NCI-H146 treated with DMSO at 0.1 percent for 48 hours (cell line): ENCODE measurements around the gene POLD2.

Source experiments
- DNase-seq: peaks from one replicate; lab custom pipeline; 2025; ENCODE audit not compliant: unreplicated experiment; lab: John Stamatoyannopoulos, UW

POLD2 gene

DNA sequence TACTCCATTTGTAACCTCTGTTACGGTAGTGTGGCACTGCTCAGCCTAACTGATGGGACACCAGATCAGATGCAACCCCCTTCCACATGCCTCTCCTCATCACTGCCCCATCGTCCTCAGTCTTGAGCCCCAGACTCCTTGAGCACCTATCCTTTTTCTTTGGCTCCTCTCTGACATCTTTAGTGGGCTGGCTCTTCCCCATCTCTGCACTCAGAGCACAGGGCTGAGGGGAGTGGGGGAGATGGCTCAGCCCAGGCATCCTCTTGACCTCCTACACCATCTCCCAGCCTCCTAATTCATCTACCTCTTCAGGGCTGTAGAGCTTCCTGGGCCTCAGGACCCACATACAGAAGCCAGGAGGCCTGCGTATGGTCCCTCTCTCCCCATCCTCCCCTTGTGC is 39.6 kb downstream of the POLD2 start:
- no peak for DNase-seq

DNA sequence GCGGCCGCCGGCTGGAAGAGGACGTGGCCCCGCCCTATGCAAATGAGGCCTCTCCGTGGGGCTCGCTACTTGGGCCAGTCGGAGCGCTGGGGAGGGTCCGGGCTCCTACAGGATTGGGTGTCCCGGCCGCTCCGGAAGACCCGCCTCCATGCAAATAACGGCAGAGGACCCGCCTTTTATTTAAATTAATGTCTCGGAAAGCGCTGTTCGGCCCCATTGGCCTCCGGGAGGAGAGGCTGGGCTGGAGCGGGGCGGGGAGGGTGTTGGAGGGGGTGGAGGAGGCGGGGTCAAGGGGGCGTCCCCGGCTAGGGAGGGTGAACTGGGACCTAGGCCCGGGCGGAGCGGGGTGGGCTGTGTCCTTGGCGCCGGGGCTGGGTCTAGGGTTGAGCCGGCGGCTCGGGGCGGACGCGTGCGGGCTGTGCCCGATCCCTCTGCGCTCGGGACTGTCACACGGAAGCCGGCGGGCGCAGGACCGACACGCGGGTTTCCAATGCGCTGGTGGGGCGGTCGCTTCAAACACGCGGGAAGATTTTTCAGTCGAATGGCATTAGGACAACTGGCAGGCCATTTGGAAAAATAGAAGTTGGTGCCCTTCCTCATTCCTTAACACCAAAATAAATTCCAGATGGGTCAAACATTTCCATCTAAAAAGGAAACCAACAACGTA is 40.7 kb downstream of the POLD2 start:
- peak; percentile 97 for DNase-seq

DNA sequence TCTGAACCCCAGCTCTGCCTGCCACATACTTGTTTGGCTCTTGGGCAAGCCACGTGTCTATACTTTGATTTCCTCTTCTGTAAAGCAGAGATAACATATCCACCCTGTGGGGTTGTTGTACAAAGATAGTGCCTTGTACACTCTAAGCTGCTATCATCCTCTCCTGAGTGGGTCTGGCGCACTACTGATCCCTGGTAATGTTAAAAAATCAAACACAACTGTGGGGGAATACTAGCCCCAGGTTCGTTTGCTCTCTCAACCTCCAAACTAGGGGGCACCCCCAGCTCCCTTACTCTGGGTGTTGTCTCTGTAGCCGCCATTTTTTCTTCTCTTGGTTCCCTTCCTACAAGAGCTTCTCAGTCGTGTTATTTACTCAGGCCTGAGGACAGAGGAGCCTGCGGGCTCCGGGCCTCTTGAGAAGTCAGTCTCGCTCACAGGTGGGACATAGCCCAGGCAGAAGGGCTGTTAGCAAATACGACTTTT is 42.0 kb downstream of the POLD2 start:
- no peak for DNase-seq

DNA sequence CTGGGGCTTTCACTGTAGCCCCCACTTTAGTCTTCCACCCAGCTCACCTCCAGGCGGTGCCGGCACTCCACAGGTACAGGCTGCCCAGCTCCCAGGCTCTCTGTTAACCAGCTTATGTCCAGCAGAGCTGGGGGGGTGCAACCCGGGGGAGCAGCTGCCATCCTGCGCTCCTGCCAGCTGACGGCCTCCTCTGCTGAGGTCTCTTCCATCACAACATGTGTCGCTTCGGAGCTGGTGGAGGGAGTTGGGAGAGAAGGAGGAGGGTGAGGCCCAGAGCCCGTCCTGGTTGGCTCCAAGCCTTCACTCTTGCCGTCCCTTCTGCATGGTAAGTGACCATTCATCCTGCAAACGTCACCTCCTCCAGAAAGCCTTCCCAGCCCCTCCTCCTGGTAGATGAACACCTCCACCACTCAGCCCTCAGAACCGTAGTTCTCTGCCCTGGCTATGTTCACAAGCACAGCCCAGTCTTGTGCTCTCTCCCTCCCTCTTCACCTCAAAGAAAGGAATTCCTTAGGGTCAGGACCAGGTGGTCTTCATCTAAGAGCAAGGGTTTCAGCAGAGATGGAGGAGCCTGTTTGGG is 42.6 kb downstream of the POLD2 start:
- no peak for DNase-seq

DNA sequence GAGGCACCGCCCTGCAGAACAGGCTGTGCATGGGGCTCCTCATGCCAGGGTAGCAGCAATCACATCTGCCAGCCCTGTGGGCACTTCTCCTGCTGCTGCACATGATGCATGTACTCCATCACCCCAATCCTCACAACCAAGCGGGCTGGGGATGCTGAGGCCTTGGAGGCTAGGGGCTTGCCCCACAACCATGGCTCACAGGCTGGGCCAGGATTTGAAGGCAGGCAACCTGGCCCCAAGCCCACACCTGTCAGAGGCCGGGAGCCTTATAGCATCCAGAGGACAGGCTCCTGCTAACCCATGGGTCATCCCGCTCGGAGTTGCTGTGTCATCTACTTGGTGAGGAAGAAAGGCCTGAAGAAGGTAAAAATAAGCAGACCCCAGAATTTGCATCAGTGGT is 43.2 kb downstream of the POLD2 start:
- DNase-seq = no peak

DNA sequence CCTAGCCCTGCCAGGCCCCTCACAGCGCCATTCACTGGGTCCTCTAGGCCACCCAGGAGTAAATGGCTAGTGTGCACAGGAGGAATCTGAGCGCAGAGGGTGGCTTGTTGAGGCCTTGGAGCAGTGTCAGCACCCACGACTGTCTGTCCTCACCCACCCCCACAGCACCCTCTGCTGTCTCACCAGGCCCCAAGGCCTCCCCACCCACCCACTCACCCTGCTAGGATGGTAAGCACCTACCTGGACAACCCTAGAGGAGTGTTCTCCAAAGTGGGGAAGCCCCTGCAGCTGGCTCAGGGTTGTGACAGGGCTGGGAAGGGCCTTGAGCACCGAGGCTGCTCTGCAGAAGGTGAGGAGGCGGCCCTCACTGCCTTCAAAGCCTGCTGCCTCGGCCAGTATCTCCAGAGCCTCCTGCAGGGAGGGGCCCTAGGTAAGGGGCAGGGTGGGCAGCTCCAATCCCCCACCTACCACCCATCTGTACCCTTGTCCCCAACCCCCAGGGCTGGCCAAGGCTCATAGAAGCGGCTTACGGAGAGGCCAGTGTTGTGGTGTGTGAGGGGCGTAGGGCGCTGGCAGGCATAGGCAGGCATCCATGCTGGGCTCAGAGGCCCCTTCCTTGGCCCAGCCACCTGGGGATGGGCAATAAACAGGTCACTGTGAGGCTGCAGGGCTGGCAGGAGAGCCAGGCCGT is 43.9 kb downstream of the POLD2 start:
- no peak for DNase-seq

GRCh38 chr7:44078521-44078920 is 44.8 kb downstream of the POLD2 start:
- DNase-seq = no peak

- DNase-seq = no peak
Observed at GRCh38 chr7:44077681-44078091, 45.7 kb downstream of the POLD2 start.

GRCh38 chr7:44077061-44077460 is 46.3 kb downstream of the POLD2 start:
- no peak for DNase-seq

- no peak for DNase-seq
Observed at GRCh38 chr7:44076101-44076895, 47.0 kb downstream of the POLD2 start.

DNA sequence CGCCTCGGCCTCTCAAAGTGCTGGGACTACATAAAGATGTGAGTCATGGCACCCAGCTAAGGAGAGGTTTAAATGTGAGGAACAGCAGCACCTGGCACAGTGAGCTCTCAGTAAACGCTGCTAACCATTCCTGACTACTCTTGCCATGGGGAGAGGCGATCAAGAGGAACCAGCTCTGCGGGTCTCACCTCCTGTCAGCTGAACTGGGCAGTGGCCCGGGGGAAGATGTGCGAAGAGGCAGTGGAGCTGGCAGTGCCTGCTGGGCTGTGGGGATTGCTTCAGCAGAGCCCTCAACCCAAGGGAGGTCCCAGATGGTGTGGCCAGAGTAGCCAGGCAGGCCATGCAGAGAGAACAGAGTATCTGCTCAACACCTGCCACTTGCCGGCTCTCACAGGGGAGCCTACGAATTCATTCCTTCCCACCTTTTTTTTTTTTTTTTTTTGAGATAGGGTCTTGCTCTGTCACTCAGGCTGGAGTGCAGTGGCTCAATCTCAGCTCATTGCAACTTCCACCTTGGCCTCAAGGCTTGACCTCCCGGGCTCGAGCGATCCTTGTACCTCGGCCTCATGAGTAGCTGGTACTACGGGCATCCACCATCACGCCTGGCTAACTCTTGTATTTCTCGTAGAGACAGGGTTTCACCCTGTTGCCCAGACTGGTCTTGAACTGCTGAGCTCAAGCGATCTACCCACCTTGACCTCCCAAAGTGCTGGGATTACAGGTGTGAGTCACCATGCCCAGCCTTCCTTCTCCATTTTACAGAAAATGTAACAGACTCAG is 47.9 kb downstream of the POLD2 start:
- DNase-seq = no peak

DNA sequence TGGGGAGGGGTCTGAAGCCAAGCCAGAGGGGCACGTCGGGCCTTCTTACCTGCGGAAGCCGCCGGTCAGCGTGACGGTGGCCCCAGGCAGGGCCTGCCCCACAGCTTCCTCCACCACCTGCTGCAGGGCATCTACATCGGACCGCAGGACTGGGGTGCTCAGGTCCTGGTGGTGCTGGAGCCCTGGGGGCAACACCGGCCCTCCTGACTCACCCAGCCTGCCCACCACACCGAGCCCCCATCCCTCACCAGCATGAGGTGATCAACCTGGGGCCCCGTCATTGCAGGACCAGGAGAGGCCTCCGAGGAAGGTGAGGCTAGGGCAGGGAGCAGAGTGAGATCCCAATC is 49.0 kb downstream of the POLD2 start:
- no peak for DNase-seq

DNA sequence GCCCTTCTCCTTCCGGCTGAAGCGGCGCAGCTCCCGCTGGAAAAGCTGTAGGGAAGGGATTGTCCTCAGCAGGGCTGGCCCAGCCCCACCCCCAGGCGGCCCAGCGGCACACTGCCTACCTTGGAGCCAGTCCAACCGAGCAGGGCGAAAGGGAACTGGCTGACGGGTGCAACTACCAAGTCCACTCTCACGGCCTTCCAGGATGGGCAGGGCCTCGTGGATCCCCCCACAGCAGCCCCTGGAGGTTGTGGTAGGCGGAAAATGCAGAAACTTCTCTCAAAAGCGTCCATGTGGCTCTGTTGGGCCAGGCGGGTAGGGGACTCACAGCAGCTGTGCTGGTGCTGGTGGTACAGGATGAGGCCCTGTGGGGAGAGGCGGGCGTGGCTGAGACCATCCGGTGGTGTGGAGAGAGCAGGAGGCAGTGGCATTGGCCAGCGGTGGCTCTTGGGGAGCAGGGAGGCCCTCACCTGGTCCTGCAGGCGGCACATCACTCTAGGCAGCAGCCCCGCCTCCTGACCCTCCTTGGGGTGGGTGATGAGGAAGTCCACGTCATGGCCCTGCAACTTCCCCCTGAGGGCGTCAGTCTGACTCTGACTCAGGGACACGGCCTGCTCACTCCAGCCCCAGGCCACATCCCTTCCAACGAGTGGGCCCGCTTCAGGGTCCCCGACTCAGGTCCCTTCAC is 49.5 kb downstream of the POLD2 start:
- DNase-seq = no peak

- no peak for DNase-seq
Observed at GRCh38 chr7:44072364-44073231, 50.8 kb downstream of the POLD2 start.

- no peak for DNase-seq
Observed at GRCh38 chr7:44071726-44072363, 51.5 kb downstream of the POLD2 start.

- no peak for DNase-seq
Observed at GRCh38 chr7:44068054-44068453, 55.3 kb downstream of the POLD2 start.

DNA sequence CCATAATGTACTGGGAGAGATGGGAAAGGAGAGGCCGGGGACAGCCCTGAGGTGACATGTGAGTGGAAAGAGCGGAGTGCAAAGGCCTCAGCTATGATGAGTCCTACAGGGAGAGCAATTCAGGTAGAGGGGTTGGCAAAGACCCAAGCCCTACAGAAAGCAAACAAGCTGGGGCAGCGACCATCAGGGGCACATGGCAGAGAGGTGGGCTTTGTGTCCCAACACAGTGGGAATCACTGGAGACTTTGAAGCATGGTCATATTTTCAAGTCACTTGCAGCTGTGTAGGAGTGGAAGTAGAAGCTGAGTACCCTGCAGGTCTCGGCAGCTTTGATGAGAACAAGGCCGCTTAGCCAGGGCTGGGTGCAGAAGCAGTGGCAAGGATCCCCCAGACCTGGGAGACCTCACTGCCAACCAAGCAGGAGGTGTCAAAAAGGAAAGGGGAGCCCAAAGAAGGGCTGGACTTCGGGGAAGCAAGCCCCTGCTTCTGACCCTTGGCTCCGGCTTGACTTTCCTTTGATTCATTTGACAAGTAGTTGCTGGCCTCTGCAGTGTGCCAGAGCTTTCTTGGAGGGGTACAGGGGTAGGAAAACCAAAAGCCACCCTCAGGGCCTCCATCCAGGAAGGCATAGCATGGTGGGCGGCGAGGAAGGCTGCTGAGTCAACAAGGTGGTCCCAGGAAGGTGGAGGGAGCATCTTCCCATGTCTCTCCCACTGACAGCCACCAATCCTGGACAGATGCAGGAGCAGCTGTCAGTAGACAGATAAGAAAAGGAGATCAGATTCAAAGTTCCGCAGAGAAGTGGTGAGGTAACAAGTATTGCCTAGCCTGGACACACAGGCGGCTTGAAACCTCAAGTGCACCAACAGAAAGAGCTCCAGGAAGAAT is 56.0 kb downstream of the POLD2 start:
- DNase-seq = no peak

DNA sequence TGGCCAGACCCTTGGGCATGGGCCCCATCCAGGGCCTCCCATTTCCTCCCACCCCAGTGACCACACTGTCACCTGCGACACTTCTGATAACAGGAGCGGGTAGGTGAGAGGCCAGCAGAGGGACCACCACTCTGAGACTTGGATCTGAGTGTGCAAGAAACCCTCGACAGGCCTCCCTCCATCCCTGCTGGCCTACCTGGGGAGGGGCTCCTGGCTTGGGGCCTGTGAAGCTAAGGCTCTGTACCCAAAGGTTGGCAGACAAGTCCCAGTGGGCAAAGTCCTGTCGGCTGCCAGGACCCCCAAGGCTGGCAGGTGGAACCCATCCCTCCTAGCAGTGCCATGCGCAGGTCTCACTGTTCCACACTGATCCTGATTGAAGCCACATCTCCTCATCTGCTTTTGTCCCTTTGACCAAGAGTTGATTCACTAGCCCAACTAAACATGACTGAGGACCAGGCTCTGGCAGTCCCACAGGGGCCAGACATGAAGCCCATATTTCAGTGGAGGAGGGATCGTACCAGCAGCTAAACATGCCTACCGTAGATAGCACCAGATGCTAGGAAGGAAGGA is 56.8 kb downstream of the POLD2 start:
- no peak for DNase-seq
